GM23248 (cell line): ENCODE results near the gene GNB2. TPM values are rescaled to one million over a fixed set of nuclear protein-coding genes. Genes with fewer than 3 reads are reported as not detected.
A peak's percentile ranks its signal among the peaks of the same experiment; 100 is the strongest.

Experiments
- DNase-seq: peaks from one replicate; pipeline ENCODE4 v3.0.0-alpha.2; 2015
- H2AFZ ChIP-seq: fragments of 200-600 bp; sonication (generic); 2 replicates; pipeline ENCODE4 v1.6.1; 2016; ENCODE audit warnings: antibody characterized with exemption
- H3F3A ChIP-seq: fragments of 200-600 bp; sonication (generic); 2 replicates; pipeline ENCODE4 v1.6.1; 2016; ENCODE audit warnings: mild to moderate bottlenecking, antibody characterized with exemption, mixed run types; ENCODE audit not compliant: insufficient read depth
- H3K27ac ChIP-seq: fragments of 200-600 bp; sonication (generic); 2 replicates; pipeline ENCODE4 v1.5.1; 2016; ENCODE audit warnings: mild to moderate bottlenecking
- H3K27me3 ChIP-seq: fragments of 200-600 bp; sonication (generic); replicated peaks from 2 replicates; pipeline ENCODE4 v1.6.1; 2016; ENCODE audit warnings: mild to moderate bottlenecking; ENCODE audit not compliant: insufficient read depth
- H3K36me3 ChIP-seq: fragments of 200-600 bp; sonication (generic); 2 replicates; pipeline ENCODE4 v1.6.1; 2016; ENCODE audit warnings: low read depth, mild to moderate bottlenecking
- H3K4me1 ChIP-seq: fragments of 200-600 bp; sonication (generic); 2 replicates; pipeline ENCODE4 v1.6.1; 2016; ENCODE audit warnings: mild to moderate bottlenecking; ENCODE audit not compliant: insufficient read depth
- H3K4me2 ChIP-seq: fragments of 200-600 bp; sonication (generic); one replicate; pipeline ENCODE4 v1.6.1; 2016; ENCODE audit warnings: mild to moderate bottlenecking; ENCODE audit not compliant: unreplicated experiment
- H3K4me3 ChIP-seq: fragments of 200-600 bp; sonication (generic); 2 replicates; pipeline ENCODE4 v1.5.1; 2016; ENCODE audit warnings: mild to moderate bottlenecking
- H3K79me2 ChIP-seq: fragments of 200-600 bp; sonication (generic); 2 replicates; pipeline ENCODE4 v1.6.1; 2016; ENCODE audit warnings: mild to moderate bottlenecking; ENCODE audit not compliant: insufficient read depth
- H3K9ac ChIP-seq: fragments of 200-600 bp; sonication (generic); 2 replicates; pipeline ENCODE4 v1.6.1; 2016; ENCODE audit warnings: mild to moderate bottlenecking
- H3K9me2 ChIP-seq: fragments of 200-600 bp; sonication (generic); 2 replicates; pipeline ENCODE4 v1.6.1; 2016; ENCODE audit warnings: mixed run types, mild to moderate bottlenecking, moderate library complexity; ENCODE audit not compliant: insufficient read depth
- H3K9me3 ChIP-seq: fragments of 200-600 bp; sonication (generic); one replicate; pipeline ENCODE4 v1.6.1; 2017; ENCODE audit warnings: low read depth
- H4K20me1 ChIP-seq: fragments of 200-600 bp; sonication (generic); 2 replicates; pipeline ENCODE4 v1.6.0; 2016; ENCODE audit not compliant: insufficient read depth
- EZH2 ChIP-seq: fragments of 200-600 bp; sonication (generic); IDR thresholded peaks from 2 replicates; pipeline ENCODE4 v1.6.1; 2018; ENCODE audit warnings: antibody characterized with exemption, mild to moderate bottlenecking; ENCODE audit not compliant: insufficient read depth, poor library complexity, severe bottlenecking
- EZH2phosphoT487 ChIP-seq: fragments of 200-600 bp; sonication (generic); IDR thresholded peaks from 2 replicates; pipeline ENCODE4 v1.6.1; 2018; ENCODE audit warnings: antibody characterized with exemption, moderate library complexity, mild to moderate bottlenecking, low read depth; ENCODE audit not compliant: insufficient read depth
- WGBS, 2 experiments: methylation state at CpG; one replicate each; pipeline ENCODE4 v1.1.6; 2015 to 2017; ENCODE audit warnings: low lambda C conversion rate in 2 of 2, low coverage in 1 of 2; ENCODE audit errors: missing lambda C conversion rate in 2 of 2; 5-methylcytosine and 5-hydroxymethylcytosine counted together
- in situ Hi-C: fragments of 300-500 bp; cut with MboI; formaldehyde crosslinking; loops from 2 replicates; pipeline ENCODE4 v1.15.0; 2020
- polyA plus RNA-seq: library from polyadenylated mRNA; unstranded; fragments of >200 nt; fragmentation: Nextera tagmentation; extraction: Ambion mirVana; gene quantifications from 2 replicates; pipeline ENCODE4 v1.2.1, GENCODE V29; 2016
- total RNA-seq: library from RNA; depleted of rRNA; stranded (reverse); fragments of >200 nt; shearing (Covaris generic); gene quantifications from 2 replicates; pipeline ENCODE4 v1.2.3, GENCODE V29; 2014

The GNB2 gene
- total and polyA plus RNA-seq, 2 experiments from 2014 or later, result 89.8 to 132 TPM

- H3K4me3 ChIP-seq, result peak overlapping the region; percentile 89
- TF ChIP-seq EZH2phosphoT487 (no peak), EZH2 (no peak)
- no peak overlapping the region for H3K27ac ChIP-seq
Measured at GRCh38 chr7:100691676-100692577, 18.4 kb downstream of the GNB2 start.

GRCh38 chr7:100692578-100692961 lies 19.0 kb downstream of the GNB2 start:
- H3K4me3 ChIP-seq, result peak overlapping the region; percentile 89
- no peak overlapping the region for H3K27ac ChIP-seq
- peaks cover 60% of the 10 kb centered on the region for H3K79me2 ChIP-seq
- DNase-seq, result no peak
- peaks cover 19% of the 10 kb centered on the region for H3F3A ChIP-seq
- no peak for TF ChIP-seq EZH2phosphoT487
- TF ChIP-seq EZH2, result no peak
- H3K9ac ChIP-seq, result peak overlapping the region; percentile 91
- no peak overlapping the region for H2AFZ ChIP-seq
- in situ Hi-C loops, result loop anchor here (10.0 kb wide), 1 partner anchor 218 kb away; the partner anchor contains the start of gene TSC22D4
- peaks cover 17% of the 10 kb centered on the region for H3K4me1 ChIP-seq
- H4K20me1 ChIP-seq, result peaks cover 6% of the 10 kb centered on the region; the same call in 1 of the 2 replicates
- no peaks in the 10 kb centered on the region for H3K27me3 ChIP-seq
- H3K9me3 ChIP-seq, result no peaks in the 10 kb centered on the region
- 28 to 31% methylated on average over 6 of the region's 6 CpGs for WGBS, 2 experiments
- H3K4me2 ChIP-seq, result peak overlapping the region; percentile 96
- H3K36me3 ChIP-seq, result no peaks in the 10 kb centered on the region
- H3K9me2 ChIP-seq, result no peaks in the 10 kb centered on the region

More at GRCh38 chr7:100691676-100692577, 18.4 kb downstream of the GNB2 start:
- Histone ChIP-seq H3K9ac (peak overlapping the region; percentile 91), H3K9me2 (no peaks in the 10 kb centered on the region), H3K36me3 (no peaks in the 10 kb centered on the region), H3K4me2 (peak overlapping the region; percentile 96), H2AFZ (no peak overlapping the region), H3K27me3 (no peaks in the 10 kb centered on the region), H3K79me2 (peaks cover 60% of the 10 kb centered on the region), H3K4me1 (peaks cover 17% of the 10 kb centered on the region), H3F3A (peaks cover 19% of the 10 kb centered on the region), H4K20me1 (peaks cover 6% of the 10 kb centered on the region; the same call in 1 of the 2 replicates), H3K9me3 (no peaks in the 10 kb centered on the region)
- in situ Hi-C loops, result loop anchor here (10.0 kb wide), 1 partner anchor 217 kb away; the partner anchor contains the start of gene TSC22D4
- DNase-seq, result peak; percentile 84
- 12 to 17% methylated on average over 26 to 28 of the region's 28 CpGs for WGBS, 2 experiments

GRCh38 chr7:100693312-100694097 lies 20.0 kb downstream of the GNB2 start:
- Histone ChIP-seq H3K79me2 (peaks cover 52% of the 10 kb centered on the region), H3K4me2 (peak overlapping the region; percentile 96), H3K27me3 (no peaks in the 10 kb centered on the region), H4K20me1 (peaks cover 6% of the 10 kb centered on the region; the same call in 1 of the 2 replicates), H2AFZ (peak overlapping the region; percentile 51), H3K4me3 (peak overlapping the region; percentile 89), H3F3A (peaks cover 19% of the 10 kb centered on the region), H3K36me3 (no peaks in the 10 kb centered on the region), H3K9ac (peak overlapping the region; percentile 91), H3K4me1 (peaks cover 10% of the 10 kb centered on the region), H3K27ac (peak overlapping the region; percentile 27; the same call in 1 of the 2 replicates), H3K9me2 (no peaks in the 10 kb centered on the region), H3K9me3 (no peaks in the 10 kb centered on the region)
- peak; percentile 52 for DNase-seq
- 1 to 3% methylated on average over 38 to 45 of the region's 81 CpGs for WGBS, 2 experiments
- TF ChIP-seq EZH2 (no peak), EZH2phosphoT487 (no peak)
- in situ Hi-C loops, result loop anchor here (10.0 kb wide), 1 partner anchor 219 kb away; the partner anchor contains the start of gene TSC22D4
